Stomach (tissue), 19 donors: ENCODE results near the gene TBC1D25. TPM values are rescaled to one million over a fixed set of nuclear protein-coding genes. Genes with fewer than 3 reads are reported as not detected.

Experiments
- DNase-seq, 2 donors: peaks; one replicate each; pipeline versions ENCODE4 v3.0.0 to v3.0.0-alpha.2; 2013 to 2019
- H3K27ac ChIP-seq, 5 donors: fragments of 200-600 bp in 4 of 5; sonication (generic) in 4 of 5; one replicate each; pipeline ENCODE4 v1.5.1; 2013 to 2019; ENCODE audit warnings: mild to moderate bottlenecking in 1 of 5, moderate library complexity in 1 of 5
- H3K27me3 ChIP-seq, 3 donors: fragments of 200-600 bp; sonication (generic); one replicate each; pipeline ENCODE4 v1.5.1; 2017 to 2019; ENCODE audit warnings: mixed run types in 1 of 3
- H3K36me3 ChIP-seq, 4 donors: fragments of 200-600 bp; sonication (generic); 1 replicate in 3 of 4; 2 replicates in 1 of 4; pipeline ENCODE4 v1.5.1; 2016 to 2019
- H3K4me1 ChIP-seq, 4 donors: fragments of 200-600 bp; sonication (generic); one replicate each; pipeline ENCODE4 v1.5.1; 2016 to 2019
- H3K4me3 ChIP-seq, 4 donors: fragments of 200-600 bp; sonication (generic) in 3 of 4; one replicate each; pipeline ENCODE4 v1.5.1; 2016 to 2019; ENCODE audit warnings: mild to moderate bottlenecking in 1 of 4
- H3K9me3 ChIP-seq, 4 donors: fragments of 200-600 bp; sonication (generic); one replicate each; pipeline ENCODE4 v1.5.1; 2016 to 2019
- CTCF ChIP-seq, 7 experiments: fragments of 450-650 bp in 4 of 7; fragments of 200-600 bp in 3 of 7; sonication (generic) in 3 of 7; IDR thresholded peaks; one replicate each; pipeline ENCODE4 v1.5.1; 2016 to 2019; ENCODE audit warnings: antibody characterized with exemption in 7 of 7, control low read depth in 2 of 7, mild to moderate bottlenecking in 1 of 7
- EP300 ChIP-seq: sonication (generic); formaldehyde crosslinking; IDR thresholded peaks from one replicate; pipeline ENCODE4 v1.6.1; 2017; ENCODE audit warnings: antibody characterized with exemption
- POLR2A ChIP-seq, 4 donors: fragments of 450-650 bp; IDR thresholded peaks; one replicate each; pipeline ENCODE4 v1.6.1; 2016; ENCODE audit warnings: antibody characterized with exemption in 4 of 4, control low read depth in 2 of 4, mild to moderate bottlenecking in 1 of 4, moderate library complexity in 1 of 4
- POLR2AphosphoS5 ChIP-seq, 3 donors: sonication (generic); formaldehyde crosslinking; IDR thresholded peaks; one replicate each; pipeline ENCODE4 v1.6.1; 2016; ENCODE audit warnings: antibody characterized with exemption in 3 of 3
- WGBS, 5 donors: extraction: QIAGEN DNeasy Blood & Tissue Kit in 3 of 5; methylation state at CpG; one replicate each; pipeline versions ENCODE4 v1.1.5 to v1.1.7; 2013 to 2018; 5-methylcytosine and 5-hydroxymethylcytosine counted together
- intact Hi-C: fragments of 100-400 bp; cut with DNase I; formaldehyde crosslinking; loops from one replicate; pipeline ENCODE4 v1.15.1; 2023; ENCODE audit warnings: low total_unique reads
- long read RNA-seq, 10 donors: transcript quantifications; one replicate each; lab custom pipeline, GENCODE V29; 2026
- polyA plus RNA-seq, 3 donors: library from polyadenylated mRNA; stranded (reverse); fragments of 200-250 nt; gene quantifications; one replicate each; pipeline ENCODE4 v1.2.3, GENCODE V29; 2013
- total RNA-seq, 5 donors: library from RNA; depleted of rRNA; stranded (reverse); fragments of >200 nt; gene quantifications; one replicate each; pipeline versions ENCODE4 v1.1.0 to v1.2.3, GENCODE V29; 2014 to 2016
- donor health status: healthy with polysubstance abuse.
- donor health status: Bipolar disorder and iron deficiency.
- donor health status: healthy.

The TBC1D25 gene
- total RNA-seq, result 10 to 100 TPM in 2 of 5 donors, 1 to 10 TPM in 2, not detected in 1; 4.6 to 13.6 (median 9.0) TPM
- 1 to 10 TPM; 5.2 to 6.5 (median 5.9) TPM for polyA plus RNA-seq
- long read RNA-seq, donor 1, partial matches to known transcripts, result 0 of 1 reads
- long read RNA-seq, donor 1, other reads (novel, unspliced or antisense), result 0 of 1 reads
- long read RNA-seq, donor 2, full-length matches to known transcripts, result 1 of 1 reads
- long read RNA-seq, donor 2, partial matches to known transcripts, result 0 of 1 reads
- long read RNA-seq, donor 2, other reads (novel, unspliced or antisense), result 0 of 1 reads
- long read RNA-seq, donor 3, result 0 reads
- long read RNA-seq, donor 4, result 0 reads
- long read RNA-seq, donor 5, partial matches to known transcripts, result 0 of 2 reads
- long read RNA-seq, donor 5, other reads (novel, unspliced or antisense), result 0 of 2 reads
- long read RNA-seq, donor 6, full-length matches to known transcripts, result 7 of 7 reads
- long read RNA-seq, donor 6, partial matches to known transcripts, result 0 of 7 reads
- long read RNA-seq, donor 6, other reads (novel, unspliced or antisense), result 0 of 7 reads
- long read RNA-seq, donor 7, full-length matches to known transcripts, result 3 of 3 reads
- long read RNA-seq, donor 7, partial matches to known transcripts, result 0 of 3 reads
- long read RNA-seq, donor 7, other reads (novel, unspliced or antisense), result 0 of 3 reads
- long read RNA-seq, donor 8, full-length matches to known transcripts, result 1 of 1 reads
- long read RNA-seq, donor 8, partial matches to known transcripts, result 0 of 1 reads
- long read RNA-seq, donor 8, other reads (novel, unspliced or antisense), result 0 of 1 reads
- long read RNA-seq, donor 9, full-length matches to known transcripts, result 1 of 1 reads
- long read RNA-seq, donor 9, partial matches to known transcripts, result 0 of 1 reads
- long read RNA-seq, donor 9, other reads (novel, unspliced or antisense), result 0 of 1 reads
- long read RNA-seq, donor 10, full-length matches to known transcripts, result 2 of 2 reads
- long read RNA-seq, donor 10, partial matches to known transcripts, result 0 of 2 reads
- long read RNA-seq, donor 10, other reads (novel, unspliced or antisense), result 0 of 2 reads

GRCh38 chrX:48539345-48540027, at the start of gene TBC1D25:
TSS of gene TBC1D25 (plus strand) at chrX:48539714. CDS start at chrX:48539798, 84 bp downstream.
- WGBS, 5 donors, result 0 to 53% (median 15%) methylated on average over 31 to 59 of the region's 59 CpGs
- intact Hi-C loops, result no loop called here
- Histone ChIP-seq H3K27me3 (no peaks in the 10 kb centered on the region), H3K36me3 (peaks cover 0 to 19% (median 12%) of the 10 kb centered on the region in 4 donors), H3K4me1 (peaks cover 0 to 16% (median 10%) of the 10 kb centered on the region in 4 donors), H3K9me3 (no peaks in the 10 kb centered on the region), H3K27ac (peak within 1 kb of the TSS; percentile 79 to 93 (median 90)), H3K4me3 (peak within 1 kb of the TSS; percentile 63 to 66 (median 64))
- DNase-seq, result peak; percentile 97 to 98
- TF ChIP-seq POLR2A (IDR thresholded peaks at IDR 0.05), result no peak
- TF ChIP-seq EP300, result no peak
- TF ChIP-seq CTCF (IDR thresholded peaks at IDR 0.05), result peak in 4 of 7 experiments; percentile 15 to 39 (median 16)
- peak; percentile 50 to 69 (median 53) for TF ChIP-seq POLR2AphosphoS5 (IDR thresholded peaks at IDR 0.05)

- Histone ChIP-seq H3K27me3 (no peaks in the 10 kb centered on the region), H3K9me3 (peaks cover 0 to 13% (median 3%) of the 10 kb centered on the region in 4 donors), H3K4me3 (no peak overlapping the region), H3K4me1 (no peaks in the 10 kb centered on the region), H3K27ac (no peak overlapping the region), H3K36me3 (peaks cover 0 to 16% (median under 1%) of the 10 kb centered on the region in 4 donors)
- intact Hi-C loops, result no loop called here
- TF ChIP-seq EP300, result no peak
- TF ChIP-seq POLR2AphosphoS5 (IDR thresholded peaks at IDR 0.05), result no peak
- TF ChIP-seq POLR2A (IDR thresholded peaks at IDR 0.05), result no peak
- TF ChIP-seq CTCF (IDR thresholded peaks at IDR 0.05), result no peak
- DNase-seq, result no peak
- WGBS, 5 donors, result 62 to 81% (median 75%) methylated on average over 2 of the region's 2 CpGs
Measured at GRCh38 chrX:48489892-48490291, 49.6 kb upstream of the TBC1D25 start.

- no peak overlapping the region for H3K27ac ChIP-seq
- no peaks in the 10 kb centered on the region for H3K27me3 ChIP-seq
- TF ChIP-seq EP300 (no peak), POLR2A (IDR thresholded peaks at IDR 0.05) (no peak), POLR2AphosphoS5 (IDR thresholded peaks at IDR 0.05) (no peak), CTCF (IDR thresholded peaks at IDR 0.05) (no peak)
- H3K4me3 ChIP-seq, result no peak overlapping the region
- no peak for DNase-seq
- intact Hi-C loops, result no loop called here
- H3K36me3 ChIP-seq, result peaks cover 0 to 8% (median 0%) of the 10 kb centered on the region in 4 donors
- peaks cover 0 to 18% (median 3%) of the 10 kb centered on the region in 4 donors for H3K9me3 ChIP-seq
- 71 to 86% (median 80%) methylated on average over 5 to 8 of the region's 8 CpGs for WGBS, 5 donors
- H3K4me1 ChIP-seq, result no peaks in the 10 kb centered on the region
Measured at GRCh38 chrX:48490661-48491060, 48.9 kb upstream of the TBC1D25 start.
